Rectal smooth muscle tissue (tissue), 1 donor: ENCODE results near the gene HS6ST1.

ENCODE experiments used
- H3K27ac ChIP-seq: one replicate; pipeline ENCODE4 v1.7.0; 2013; ENCODE audit warnings: low read depth, low read length, inconsistent platforms
- H3K27me3 ChIP-seq: one replicate; pipeline ENCODE4 v1.7.0; 2013; ENCODE audit warnings: low read length; ENCODE audit not compliant: control insufficient read depth, insufficient read depth
- H3K36me3 ChIP-seq: one replicate; pipeline ENCODE4 v1.7.0; 2013; ENCODE audit warnings: low read length; ENCODE audit not compliant: control insufficient read depth, insufficient read depth
- H3K4me1 ChIP-seq: one replicate; pipeline ENCODE4 v1.7.0; 2013; ENCODE audit warnings: low read length; ENCODE audit not compliant: control insufficient read depth, insufficient read depth
- H3K4me3 ChIP-seq: one replicate; pipeline ENCODE4 v1.7.0; 2013; ENCODE audit warnings: low read length
- H3K9ac ChIP-seq: one replicate; pipeline ENCODE4 v1.7.0; 2013; ENCODE audit warnings: low read length

Gene HS6ST1, protein sequence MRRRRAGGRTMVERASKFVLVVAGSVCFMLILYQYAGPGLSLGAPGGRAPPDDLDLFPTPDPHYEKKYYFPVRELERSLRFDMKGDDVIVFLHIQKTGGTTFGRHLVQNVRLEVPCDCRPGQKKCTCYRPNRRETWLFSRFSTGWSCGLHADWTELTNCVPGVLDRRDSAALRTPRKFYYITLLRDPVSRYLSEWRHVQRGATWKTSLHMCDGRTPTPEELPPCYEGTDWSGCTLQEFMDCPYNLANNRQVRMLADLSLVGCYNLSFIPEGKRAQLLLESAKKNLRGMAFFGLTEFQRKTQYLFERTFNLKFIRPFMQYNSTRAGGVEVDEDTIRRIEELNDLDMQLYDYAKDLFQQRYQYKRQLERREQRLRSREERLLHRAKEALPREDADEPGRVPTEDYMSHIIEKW

DNA sequence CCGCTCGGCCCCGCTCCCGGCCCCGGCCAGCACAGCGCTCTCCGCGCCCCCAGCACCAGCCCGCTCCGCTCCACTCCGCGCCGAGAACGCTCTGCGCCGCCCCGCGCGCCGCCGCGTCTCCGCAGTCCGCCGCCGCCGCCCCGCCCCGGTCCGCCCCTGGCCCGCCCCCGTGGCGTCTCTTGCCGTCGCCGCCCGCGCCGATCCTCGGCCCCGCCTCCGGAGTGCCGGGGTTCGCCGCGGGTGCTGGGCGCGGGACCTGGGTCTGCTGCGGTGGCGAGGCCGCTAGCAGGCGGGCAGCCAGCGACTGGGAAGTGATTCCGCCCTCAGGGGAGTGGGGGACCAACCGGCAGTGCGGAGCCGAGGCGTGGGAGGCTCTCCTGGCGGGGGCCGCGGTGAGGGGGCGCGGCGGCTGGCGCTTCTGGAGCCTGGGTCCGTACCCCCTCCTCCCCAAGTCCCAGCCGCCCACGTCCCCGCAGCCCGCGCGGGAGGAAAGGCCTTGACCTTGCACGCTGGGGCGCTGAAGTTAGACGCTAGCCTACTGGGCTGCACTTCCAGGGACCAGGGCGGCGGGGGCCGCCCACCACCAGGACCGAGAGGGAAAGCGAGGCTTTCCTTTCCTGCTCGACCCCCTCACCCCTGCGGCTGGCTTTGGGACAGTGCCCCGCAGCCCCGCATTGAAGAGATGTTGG lies at the start of gene HS6ST1:
TSS of gene HS6ST1 (minus strand) at position 93 of the 689 bp plus-strand sequence. CDS start 305 bp downstream, outside the sequence.
- Histone ChIP-seq H3K4me1 (peaks cover 12% of the 10 kb centered on the region), H3K27me3 (no peaks in the 10 kb centered on the region), H3K4me3 (peak within 1 kb of the TSS; percentile 80), H3K36me3 (peaks cover 2% of the 10 kb centered on the region), H3K27ac (peak within 1 kb of the TSS; percentile 68), H3K9ac (peak within 1 kb of the TSS; percentile 1)

DNA sequence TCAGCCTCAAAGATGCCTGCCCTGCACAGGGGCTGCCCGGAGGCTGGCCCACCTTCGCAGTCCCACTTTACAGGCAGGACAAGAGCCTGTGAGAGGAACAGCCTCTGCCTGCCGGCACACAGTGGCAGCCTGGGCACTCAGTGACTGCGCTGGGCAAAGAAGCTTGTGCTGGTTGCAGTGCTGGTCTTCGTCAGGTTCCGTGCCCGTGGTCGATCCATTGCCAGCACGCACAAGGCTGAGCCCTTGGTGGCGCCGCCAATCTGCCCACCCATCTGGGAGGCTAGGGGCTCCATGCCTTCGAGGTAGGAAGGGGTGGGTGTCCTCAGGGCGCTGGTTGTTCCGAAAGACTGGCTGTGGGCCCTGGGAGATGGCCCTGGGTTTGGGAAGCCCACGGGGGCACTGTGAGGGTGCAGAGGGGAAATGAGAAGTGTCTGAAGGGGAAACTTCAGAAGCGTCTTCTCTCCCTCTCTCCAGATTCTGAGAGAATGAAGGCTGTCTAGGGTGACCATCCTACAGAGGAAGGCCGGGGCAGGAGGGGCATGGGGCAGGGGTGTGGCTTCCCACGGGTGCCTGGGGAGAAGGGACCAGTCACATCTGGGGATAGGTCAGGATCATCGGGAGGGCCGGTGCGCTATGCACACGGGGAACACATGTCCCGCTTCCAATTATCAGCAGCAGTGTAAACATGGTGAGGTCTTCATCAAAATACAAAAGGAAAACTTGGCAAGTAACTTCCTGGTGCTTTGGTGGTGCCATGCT lies 49.1 kb upstream of the HS6ST1 start:
- H3K4me1 ChIP-seq, result no peaks in the 10 kb centered on the region
- H3K27me3 ChIP-seq, result no peaks in the 10 kb centered on the region
- no peak overlapping the region for H3K9ac ChIP-seq
- no peaks in the 10 kb centered on the region for H3K36me3 ChIP-seq
- H3K27ac ChIP-seq, result no peak overlapping the region
- no peak overlapping the region for H3K4me3 ChIP-seq

DNA sequence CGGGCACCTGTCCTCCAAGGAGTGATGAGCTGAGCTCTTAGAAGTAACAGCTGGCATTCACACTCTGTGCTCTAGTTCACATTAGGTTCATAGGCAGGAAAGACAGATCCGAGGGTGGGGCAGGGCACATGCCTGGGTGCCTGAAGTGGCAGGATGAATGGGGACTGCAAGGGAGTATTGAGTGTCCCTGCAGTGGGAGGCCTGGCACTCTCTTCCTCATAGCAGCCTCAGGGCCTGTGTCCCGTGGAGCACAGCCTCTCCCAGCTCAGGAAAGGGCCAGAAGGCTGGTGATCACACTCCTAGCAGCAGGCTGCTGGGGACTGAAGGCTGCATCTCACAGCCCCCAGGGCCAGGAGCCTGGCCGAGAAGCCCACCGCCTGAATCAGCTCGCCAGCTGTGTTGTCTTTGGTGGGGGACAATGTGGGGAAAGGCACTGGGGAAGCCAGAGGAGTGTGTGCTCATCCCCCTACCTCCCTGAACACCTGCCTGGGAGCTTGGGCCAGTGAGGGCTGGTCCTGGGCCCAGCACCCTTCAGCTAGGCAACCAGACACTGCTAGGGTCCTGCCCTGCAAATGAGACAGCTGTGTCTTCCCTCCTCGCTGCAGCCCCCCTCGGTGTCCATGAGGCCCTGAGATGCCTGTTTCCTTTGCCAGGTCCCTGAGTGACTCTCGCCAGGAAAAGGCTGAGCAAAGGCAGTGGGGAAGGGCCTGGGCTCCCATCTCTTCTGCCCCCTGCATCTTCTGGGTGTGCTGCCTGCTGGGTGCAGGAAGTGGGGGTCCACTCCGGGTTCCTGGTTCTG lies 48.2 kb upstream of the HS6ST1 start:
- Histone ChIP-seq H3K27ac (no peak overlapping the region), H3K36me3 (no peaks in the 10 kb centered on the region), H3K27me3 (no peaks in the 10 kb centered on the region), H3K9ac (no peak overlapping the region), H3K4me3 (no peak overlapping the region), H3K4me1 (peaks cover 2% of the 10 kb centered on the region)

DNA sequence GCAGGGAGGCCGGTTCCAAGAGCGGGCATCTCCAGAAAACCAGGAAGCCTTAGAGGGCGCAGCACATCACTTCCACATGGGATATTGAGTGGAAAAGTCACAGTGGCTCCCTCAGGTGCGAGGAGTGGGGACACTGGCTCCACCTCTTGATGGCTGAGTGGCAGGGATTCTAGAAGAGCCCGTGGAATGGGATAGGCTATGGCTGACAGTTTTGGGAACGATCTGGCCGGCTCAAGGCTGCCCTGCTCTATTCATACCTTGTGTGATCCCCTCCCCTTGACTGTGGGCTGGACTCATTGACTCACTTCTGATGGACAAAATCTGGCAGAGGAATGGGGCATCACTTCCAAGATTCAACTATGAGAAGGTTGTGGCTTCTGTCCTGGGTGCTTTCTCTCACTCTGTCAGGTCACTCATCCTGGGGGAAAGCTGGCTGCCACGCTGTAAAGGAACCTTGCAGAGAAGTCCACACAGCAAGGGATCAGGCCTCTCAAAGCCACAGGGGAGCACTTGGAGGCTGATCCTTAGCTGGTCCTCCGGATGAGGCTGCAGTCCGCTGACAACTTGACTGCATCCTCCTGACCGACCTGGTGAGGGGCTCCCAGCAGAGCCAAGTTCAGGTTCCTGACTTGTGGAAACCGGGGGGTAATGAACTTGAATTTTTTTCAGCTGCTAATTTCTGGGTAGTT lies 46.7 kb upstream of the HS6ST1 start:
- no peaks in the 10 kb centered on the region for H3K36me3 ChIP-seq
- H3K9ac ChIP-seq, result no peak overlapping the region
- H3K27ac ChIP-seq, result no peak overlapping the region
- no peak overlapping the region for H3K4me3 ChIP-seq
- H3K4me1 ChIP-seq, result peaks cover 2% of the 10 kb centered on the region
- H3K27me3 ChIP-seq, result no peaks in the 10 kb centered on the region

DNA sequence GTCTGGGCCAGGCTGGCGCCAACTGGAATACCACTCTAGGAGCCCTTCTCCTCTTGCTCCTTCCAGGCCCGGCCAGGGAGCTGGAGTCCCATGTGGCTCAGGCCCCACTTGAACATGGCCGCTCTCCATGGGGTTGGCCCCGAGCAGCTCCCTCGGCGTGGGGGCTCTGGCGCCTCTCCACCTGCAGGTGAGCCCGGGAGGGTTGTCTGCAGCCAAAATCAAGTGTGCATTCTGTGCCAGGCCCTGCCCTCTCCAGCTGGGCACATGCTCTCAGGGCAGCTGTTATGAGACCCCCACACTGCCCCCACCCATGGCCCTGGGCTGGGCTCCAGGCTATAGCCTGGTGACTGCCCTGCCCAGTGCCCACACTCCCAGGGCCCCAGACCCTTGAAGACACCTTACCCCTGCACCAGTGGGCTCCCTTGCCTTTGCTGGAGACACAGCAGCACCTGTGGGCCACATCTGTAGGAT lies 45.8 kb upstream of the HS6ST1 start:
- no peak overlapping the region for H3K4me3 ChIP-seq
- no peak overlapping the region for H3K9ac ChIP-seq
- H3K4me1 ChIP-seq, result peaks cover 2% of the 10 kb centered on the region
- no peaks in the 10 kb centered on the region for H3K27me3 ChIP-seq
- H3K27ac ChIP-seq, result no peak overlapping the region
- H3K36me3 ChIP-seq, result no peaks in the 10 kb centered on the region

DNA sequence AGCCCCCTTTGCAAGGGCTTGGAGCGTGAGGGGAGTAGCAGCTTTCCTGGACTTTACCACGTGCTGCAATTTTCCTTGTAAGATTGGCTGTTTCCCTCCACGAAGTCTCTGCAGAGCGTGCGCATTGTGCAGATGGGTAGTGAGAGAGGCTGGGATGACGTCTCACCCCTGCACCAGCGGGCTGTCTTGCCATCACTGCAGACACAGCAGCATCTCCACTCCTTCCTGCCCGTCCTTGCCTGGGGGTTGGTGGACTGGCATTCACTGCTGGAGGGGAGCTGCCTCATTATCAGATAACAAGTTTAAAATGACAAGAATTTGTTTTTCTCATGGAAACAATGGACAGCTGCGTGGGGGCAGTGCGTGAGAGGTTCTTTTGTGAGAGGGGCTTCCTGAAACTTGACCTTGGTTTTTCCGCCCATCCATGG lies 45.3 kb upstream of the HS6ST1 start:
- Histone ChIP-seq H3K9ac (no peak overlapping the region), H3K27ac (no peak overlapping the region), H3K4me1 (peaks cover 2% of the 10 kb centered on the region), H3K36me3 (no peaks in the 10 kb centered on the region), H3K4me3 (no peak overlapping the region), H3K27me3 (no peaks in the 10 kb centered on the region)

DNA sequence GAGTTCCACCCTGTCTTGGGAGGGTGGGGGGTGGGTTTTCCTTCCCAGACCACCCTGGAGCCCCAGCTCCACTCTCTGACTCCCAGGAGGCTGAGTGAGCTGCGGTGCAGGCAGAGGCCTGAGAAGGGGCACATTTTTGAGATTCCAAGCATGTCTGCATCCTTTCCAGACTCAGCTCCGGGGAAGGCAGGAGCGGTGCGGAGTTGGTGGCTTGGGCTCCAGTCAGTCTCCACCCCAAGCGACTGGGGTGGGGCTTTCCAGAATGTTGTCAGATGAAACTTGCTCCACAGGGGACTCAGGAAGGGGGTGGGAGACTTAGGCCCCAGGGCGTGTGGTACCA lies 44.2 kb upstream of the HS6ST1 start:
- Histone ChIP-seq H3K4me1 (peaks cover 2% of the 10 kb centered on the region), H3K4me3 (no peak overlapping the region), H3K9ac (no peak overlapping the region), H3K27ac (no peak overlapping the region), H3K27me3 (no peaks in the 10 kb centered on the region), H3K36me3 (no peaks in the 10 kb centered on the region)

DNA sequence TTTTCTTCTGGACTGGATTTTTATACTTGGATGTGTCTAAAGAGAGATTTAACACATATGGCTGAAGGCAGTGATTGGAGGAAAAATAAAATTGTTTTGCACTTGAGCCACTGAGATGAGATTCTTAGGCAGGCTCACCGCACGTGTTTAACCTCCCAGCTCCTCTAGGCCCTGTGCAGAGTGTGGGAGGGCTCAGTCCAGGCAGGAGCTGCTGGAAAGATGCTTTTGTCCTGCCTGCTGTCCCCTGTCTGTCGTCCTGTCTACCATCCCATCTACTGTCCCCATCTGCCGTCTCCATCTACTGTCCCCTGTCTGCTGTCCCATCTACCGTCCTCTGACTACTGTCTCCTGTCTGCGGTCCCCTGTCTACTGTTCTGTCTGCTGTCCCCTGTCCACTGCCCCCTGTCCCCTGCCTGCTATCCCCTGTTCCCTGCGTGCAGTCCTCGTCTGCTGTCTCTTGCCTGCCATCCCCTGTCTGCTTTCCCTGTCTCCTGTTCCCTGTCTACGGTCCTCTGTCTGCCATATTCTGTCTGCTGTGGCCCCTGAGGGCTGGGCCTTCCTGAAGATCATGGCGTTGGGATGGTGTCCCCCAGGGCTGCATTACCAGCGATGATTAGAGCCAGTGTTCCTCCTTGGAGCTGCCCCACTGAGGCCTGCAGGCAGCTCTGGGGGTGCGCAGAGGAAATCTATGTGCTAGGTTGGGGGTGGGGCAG lies 43.7 kb upstream of the HS6ST1 start:
- no peak overlapping the region for H3K4me3 ChIP-seq
- H3K36me3 ChIP-seq, result no peaks in the 10 kb centered on the region
- H3K4me1 ChIP-seq, result peaks cover 2% of the 10 kb centered on the region
- no peak overlapping the region for H3K27ac ChIP-seq
- H3K9ac ChIP-seq, result no peak overlapping the region
- no peaks in the 10 kb centered on the region for H3K27me3 ChIP-seq

DNA sequence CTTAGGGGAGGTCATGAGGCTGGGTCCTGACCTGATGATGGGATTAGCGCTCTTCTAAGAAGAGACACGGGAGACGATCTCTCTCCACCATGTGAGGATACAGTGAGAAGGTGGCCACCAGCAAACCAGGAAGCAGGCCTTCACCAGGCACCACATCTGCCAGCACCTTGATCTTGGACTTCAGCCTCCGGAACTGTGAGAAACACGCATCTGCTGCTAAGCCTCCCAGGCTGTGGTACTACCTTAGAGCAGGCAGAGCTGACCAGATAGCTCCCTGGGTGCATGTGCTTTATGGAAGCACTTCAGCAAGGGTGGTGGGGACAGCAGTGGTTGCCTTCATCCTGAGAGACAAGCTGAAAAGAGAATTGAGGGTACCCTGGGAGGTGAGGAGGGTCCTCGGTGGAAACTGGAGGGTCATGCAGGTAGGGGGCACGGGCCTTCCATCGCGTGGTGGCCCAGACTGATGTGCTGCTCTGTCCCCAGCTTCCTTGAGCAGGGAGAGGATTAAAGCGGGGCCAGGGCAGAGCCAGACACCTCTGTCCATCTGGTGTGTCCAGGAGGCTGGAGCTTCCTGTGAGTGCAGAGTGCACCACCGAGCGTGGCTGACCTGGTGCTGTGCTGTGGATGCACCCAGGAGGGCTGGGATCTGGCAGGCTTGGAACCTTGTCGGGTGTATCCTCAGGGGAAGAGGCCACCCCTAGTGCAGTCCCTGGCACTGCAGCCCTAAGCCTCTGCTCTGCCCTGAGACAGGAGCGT lies 42.9 kb upstream of the HS6ST1 start:
- Histone ChIP-seq H3K36me3 (no peaks in the 10 kb centered on the region), H3K27ac (no peak overlapping the region), H3K4me1 (peaks cover 2% of the 10 kb centered on the region), H3K27me3 (no peaks in the 10 kb centered on the region), H3K4me3 (no peak overlapping the region), H3K9ac (no peak overlapping the region)

DNA sequence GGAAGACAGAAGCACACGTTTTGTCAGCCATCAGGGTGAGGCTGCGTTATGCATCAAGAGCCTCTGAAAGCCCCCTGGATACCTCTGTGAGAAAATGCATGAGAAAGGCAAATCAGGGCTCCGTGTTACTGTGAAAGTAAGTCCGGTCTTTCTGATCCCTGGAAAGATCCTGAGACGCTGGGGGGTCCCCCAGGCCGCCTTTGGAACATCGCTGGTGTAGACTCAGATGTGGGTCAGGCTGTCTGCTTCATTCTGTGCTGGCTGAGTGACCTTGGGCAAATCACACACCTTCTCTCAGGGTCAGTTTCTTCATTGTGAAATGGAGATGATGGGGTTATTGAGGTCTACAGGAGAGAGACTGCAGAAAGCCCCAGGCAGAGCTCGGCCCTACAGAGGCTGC lies 42.0 kb upstream of the HS6ST1 start:
- H3K9ac ChIP-seq, result no peak overlapping the region
- no peak overlapping the region for H3K27ac ChIP-seq
- no peaks in the 10 kb centered on the region for H3K27me3 ChIP-seq
- no peak overlapping the region for H3K4me3 ChIP-seq
- H3K4me1 ChIP-seq, result peaks cover 2% of the 10 kb centered on the region
- no peaks in the 10 kb centered on the region for H3K36me3 ChIP-seq
